DOHH2 (cell line): Measurements from ENCODE around the gene PRRT3.

Experiments
- H3F3A ChIP-seq: fragments of 200-600 bp; sonication (generic), shearing (Covaris generic); 2 replicates; pipeline ENCODE4 v1.6.0; 2016; ENCODE audit warnings: antibody characterized with exemption, mild to moderate bottlenecking; ENCODE audit not compliant: control insufficient read depth, insufficient read depth
- H3K27ac ChIP-seq: fragments of 200-600 bp; sonication (generic); 2 replicates; pipeline ENCODE4 v1.5.1; 2014; ENCODE audit warnings: low read depth, mild to moderate bottlenecking, low read length, moderate library complexity
- H3K27me3 ChIP-seq: fragments of 200-600 bp; sonication (generic); 2 replicates; pipeline ENCODE4 v1.6.1; 2014; ENCODE audit warnings: mild to moderate bottlenecking, low read length, mixed read lengths; ENCODE audit not compliant: control insufficient read depth
- H3K36me3 ChIP-seq: fragments of 200-600 bp; sonication (generic); 2 replicates; pipeline ENCODE4 v1.6.1; 2014; ENCODE audit warnings: mild to moderate bottlenecking, low read length, moderate library complexity, mixed read lengths; ENCODE audit not compliant: control insufficient read depth
- H3K4me1 ChIP-seq: fragments of 200-600 bp; sonication (generic); 2 replicates; pipeline ENCODE4 v1.6.1; 2014; ENCODE audit warnings: mild to moderate bottlenecking, low read length, mixed read lengths; ENCODE audit not compliant: control insufficient read depth
- H3K4me2 ChIP-seq: fragments of 200-600 bp; sonication (generic); 2 replicates; pipeline ENCODE4 v1.6.0; 2014; ENCODE audit warnings: mild to moderate bottlenecking, low read length, moderate library complexity
- H3K4me3 ChIP-seq: fragments of 200-600 bp; sonication (generic); 2 replicates; pipeline ENCODE4 v1.5.1; 2014; ENCODE audit warnings: mild to moderate bottlenecking, low read length, mixed read lengths
- H3K79me2 ChIP-seq: fragments of 200-600 bp; sonication (generic); 2 replicates; pipeline ENCODE4 v1.6.1; 2014; ENCODE audit warnings: mild to moderate bottlenecking, low read length, mixed read lengths; ENCODE audit not compliant: control insufficient read depth
- H3K9me2 ChIP-seq: fragments of 200-600 bp; sonication (generic); replicated peaks from 2 replicates; pipeline ENCODE4 v1.6.1; 2014; ENCODE audit warnings: mild to moderate bottlenecking, low read length, mixed read lengths; ENCODE audit not compliant: control insufficient read depth
- H3K9me3 ChIP-seq: fragments of 200-600 bp; sonication (generic); 2 replicates; pipeline ENCODE4 v1.6.1; 2014; ENCODE audit warnings: antibody characterized with exemption, low read length, mixed read lengths; ENCODE audit not compliant: control insufficient read depth, insufficient read depth
- H4K20me1 ChIP-seq: fragments of 200-600 bp; sonication (generic); 2 replicates; pipeline ENCODE4 v1.6.0; 2014; ENCODE audit warnings: low read depth, mild to moderate bottlenecking, antibody characterized with exemption, low read length, moderate library complexity; ENCODE audit not compliant: control insufficient read depth, insufficient read depth
- CTCF ChIP-seq: fragments of 200-600 bp; sonication (generic); IDR thresholded peaks from one replicate; pipeline ENCODE4 v1.5.1; 2014; ENCODE audit warnings: antibody characterized with exemption, mild to moderate bottlenecking, low read depth, low read length; ENCODE audit not compliant: poor library complexity, severe bottlenecking
- EZH2phosphoT487 ChIP-seq: fragments of 200-600 bp; sonication (generic); IDR thresholded peaks from 2 replicates; pipeline ENCODE4 v1.6.1; 2017; ENCODE audit warnings: borderline replicate concordance, mild to moderate bottlenecking, antibody characterized with exemption, low read length, moderate library complexity, mixed read lengths

PRRT3 gene

DNA sequence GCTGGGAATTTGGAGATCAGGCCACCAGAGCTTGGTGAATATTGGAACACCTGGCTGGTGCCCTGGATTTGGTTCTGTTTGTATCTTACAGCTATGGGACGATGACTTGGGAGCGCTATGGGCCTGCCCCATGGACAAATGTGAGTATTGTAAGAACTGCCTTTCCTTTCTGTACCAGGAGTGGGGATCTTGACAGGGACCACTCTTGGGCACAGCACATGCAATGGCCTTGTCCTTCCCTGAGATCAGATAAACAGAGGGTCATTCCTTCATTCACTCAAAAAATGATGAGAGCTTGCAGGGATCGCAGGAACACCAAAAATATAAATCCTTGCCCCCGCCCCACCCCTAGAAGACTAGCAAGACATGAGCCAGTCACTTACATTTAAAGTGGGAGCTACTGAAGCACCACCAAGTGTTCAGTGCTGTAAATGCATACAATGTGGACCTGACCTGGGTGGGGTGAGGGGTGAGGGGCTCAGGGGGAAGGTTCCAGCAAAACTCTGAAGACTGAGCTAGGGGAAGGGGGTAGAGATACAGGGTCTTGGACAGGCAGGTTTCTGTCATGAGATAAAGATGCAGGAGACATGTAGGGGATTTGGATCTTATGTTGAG, 21.3 kb downstream of the PRRT3 start:
- Histone ChIP-seq H3K9me2 (no peaks in the 10 kb centered on the region), H4K20me1 (no peaks in the 10 kb centered on the region), H3K4me1 (peaks cover 35% of the 10 kb centered on the region), H3K79me2 (peaks cover 20% of the 10 kb centered on the region), H3K4me2 (no peak overlapping the region), H3K27ac (no peak overlapping the region), H3K9me3 (no peaks in the 10 kb centered on the region), H3K27me3 (no peaks in the 10 kb centered on the region), H3K36me3 (peaks cover 10% of the 10 kb centered on the region), H3K4me3 (no peak overlapping the region), H3F3A (no peaks in the 10 kb centered on the region; the same call in 1 of the 2 replicates)
- TF ChIP-seq EZH2phosphoT487 (no peak), CTCF (peak; percentile 45)

- H4K20me1 ChIP-seq, result no peaks in the 10 kb centered on the region
- peaks cover 15% of the 10 kb centered on the region for H3K4me1 ChIP-seq
- H3K36me3 ChIP-seq, result no peaks in the 10 kb centered on the region
- no peak overlapping the region for H3K4me3 ChIP-seq
- H3K9me3 ChIP-seq, result no peaks in the 10 kb centered on the region
- TF ChIP-seq CTCF (no peak), EZH2phosphoT487 (no peak)
- no peaks in the 10 kb centered on the region for H3K9me2 ChIP-seq
- no peak overlapping the region for H3K27ac ChIP-seq
- no peaks in the 10 kb centered on the region; the same call in 1 of the 2 replicates for H3F3A ChIP-seq
- no peak overlapping the region for H3K4me2 ChIP-seq
- H3K27me3 ChIP-seq, result no peaks in the 10 kb centered on the region; the same call in 1 of the 2 replicates
- H3K79me2 ChIP-seq, result no peaks in the 10 kb centered on the region
Observed at GRCh38 chr3:9928158-9928557, 24.1 kb downstream of the PRRT3 start.

DNA sequence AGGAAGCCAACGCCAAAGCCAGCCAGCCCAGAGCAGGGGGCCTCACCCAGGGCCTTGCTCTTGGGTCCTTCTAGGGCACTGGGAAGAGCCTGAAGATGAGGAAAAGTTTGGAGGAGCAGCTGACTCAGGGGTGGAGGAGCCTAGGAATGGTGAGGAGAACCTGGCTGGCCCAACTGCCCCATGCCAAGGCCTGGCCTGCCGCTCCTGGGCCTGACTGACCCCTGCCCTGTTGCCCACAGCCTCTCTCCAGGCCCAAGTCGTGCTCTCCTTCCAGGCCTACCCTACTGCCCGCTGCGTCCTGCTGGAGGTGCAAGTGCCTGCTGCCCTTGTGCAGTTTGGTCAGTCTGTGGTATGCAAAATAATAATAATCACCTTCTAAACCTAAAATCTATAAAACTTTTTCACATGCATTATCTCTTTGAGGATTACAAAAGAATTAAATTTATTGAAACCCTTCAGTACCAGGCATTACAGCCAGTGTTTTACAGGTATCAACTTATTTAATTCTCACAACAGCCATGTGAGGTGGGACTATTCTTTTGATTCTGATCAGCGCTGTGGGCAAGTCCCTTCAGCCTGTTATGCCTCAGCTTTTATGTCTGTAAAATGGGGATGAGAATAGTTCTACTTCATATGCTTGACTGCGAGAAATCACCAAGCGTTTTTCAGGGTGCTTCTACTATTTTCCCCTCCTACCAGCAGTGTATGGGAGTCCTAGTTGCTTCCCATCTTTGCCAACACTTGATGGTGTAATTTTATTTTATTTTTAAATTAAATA, 33.8 kb downstream of the PRRT3 start:
- Histone ChIP-seq H3F3A (no peaks in the 10 kb centered on the region), H3K27ac (no peak overlapping the region), H3K4me3 (no peak overlapping the region), H3K4me2 (no peak overlapping the region), H3K4me1 (peaks cover 12% of the 10 kb centered on the region), H3K9me2 (no peaks in the 10 kb centered on the region), H3K27me3 (peaks cover 34% of the 10 kb centered on the region), H4K20me1 (no peaks in the 10 kb centered on the region), H3K9me3 (no peaks in the 10 kb centered on the region), H3K36me3 (no peaks in the 10 kb centered on the region), H3K79me2 (no peaks in the 10 kb centered on the region)
- TF ChIP-seq EZH2phosphoT487, result no peak
- no peak for TF ChIP-seq CTCF
